NCI-H2107 treated with DMSO at 0.1 percent for 48 hours (cell line): ENCODE results near the gene MYO1D.

Experiments
- DNase-seq: peaks from one replicate; lab custom pipeline; 2025; ENCODE audit not compliant: unreplicated experiment; lab: John Stamatoyannopoulos, UW

The MYO1D gene

DNA sequence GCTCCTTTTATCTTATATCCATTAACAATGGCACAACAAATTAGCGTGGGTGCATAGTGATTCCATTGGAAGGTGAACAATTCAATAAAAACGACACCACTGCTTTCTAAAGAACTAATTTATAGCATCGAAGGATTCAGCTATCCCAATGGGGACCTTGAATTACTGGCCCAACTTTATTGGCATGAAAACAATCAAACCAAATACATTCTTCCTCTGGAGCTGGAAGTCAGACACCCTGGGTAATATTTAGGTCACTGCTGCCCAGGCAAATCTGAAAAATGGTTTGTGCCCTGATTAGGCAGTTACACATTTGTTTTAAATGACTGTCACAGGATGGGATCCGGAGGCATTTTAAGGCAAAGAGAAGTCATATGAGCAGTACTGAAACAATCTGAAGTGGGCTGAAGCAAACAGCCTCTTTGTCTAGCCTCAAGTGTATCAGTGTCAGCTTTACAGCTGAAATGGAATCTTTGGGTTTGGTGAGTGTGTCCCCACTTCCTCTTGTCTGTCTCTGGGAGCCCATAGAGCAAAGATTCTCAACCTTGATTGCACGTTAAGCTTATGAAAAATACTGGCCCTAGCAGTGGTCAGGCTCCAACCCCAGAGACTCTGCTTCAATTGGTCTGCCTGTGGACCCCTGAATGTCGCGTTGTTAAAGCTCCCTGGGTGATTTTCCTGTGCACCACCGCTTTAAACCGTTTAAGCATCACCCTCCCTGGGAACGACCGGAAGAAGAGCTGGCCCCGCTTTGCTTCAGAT lies 359.8 kb downstream of the MYO1D start:
- peak; percentile 44 for DNase-seq

DNA sequence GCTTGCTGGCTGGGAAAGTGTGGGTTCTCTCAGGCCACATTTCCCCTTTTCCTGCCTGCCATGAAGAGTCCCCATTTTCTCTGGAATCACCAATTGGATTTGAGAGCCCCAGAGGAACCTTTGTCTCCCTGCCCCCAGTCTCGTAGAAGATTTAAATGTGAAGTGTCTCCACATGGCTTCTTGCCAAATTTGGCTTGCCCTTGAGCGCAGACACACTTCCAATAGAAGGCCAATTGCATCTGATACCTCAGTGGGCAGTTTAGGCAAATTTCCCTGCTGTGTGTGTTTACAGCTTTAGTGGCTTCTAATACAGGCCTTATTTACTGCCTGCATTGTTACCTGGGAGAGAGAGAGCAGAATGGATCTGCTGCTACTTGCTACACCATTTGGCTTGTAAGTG lies 360.5 kb downstream of the MYO1D start:
- peak; percentile 75 for DNase-seq

DNA sequence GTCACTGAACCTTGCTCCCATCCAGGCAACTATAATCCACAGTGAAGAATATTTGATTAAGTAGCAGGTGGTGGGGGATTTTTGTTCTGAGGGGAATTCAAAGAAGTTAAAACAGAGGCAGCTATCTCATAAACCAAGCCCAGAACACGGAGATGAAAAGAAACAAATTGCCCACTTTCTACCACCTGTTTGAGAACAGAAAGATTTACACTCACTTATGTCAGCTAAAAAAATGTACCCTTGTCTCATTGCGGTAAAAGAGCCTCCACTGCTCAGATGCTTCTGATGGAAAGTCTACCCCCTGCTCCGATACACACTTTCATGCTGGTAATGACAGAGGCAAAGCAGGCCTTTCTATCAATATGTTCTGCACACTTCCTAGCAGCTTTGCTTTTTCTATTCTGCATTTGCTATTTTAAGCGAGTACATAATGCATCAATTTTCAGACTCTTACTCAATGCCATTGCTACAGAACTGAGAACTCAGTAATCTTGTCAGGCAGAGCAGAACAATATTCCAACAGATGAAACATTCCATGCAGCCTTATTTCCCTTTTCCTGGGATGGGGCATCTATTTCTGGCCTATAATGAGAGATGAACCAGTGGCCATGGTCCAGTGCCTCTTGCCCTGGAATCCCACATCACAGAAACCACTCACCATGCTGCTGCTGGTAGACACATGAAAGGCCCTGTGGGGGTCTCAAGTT lies 361.1 kb downstream of the MYO1D start:
- no peak for DNase-seq

GRCh38 chr17:32514606-32515005 lies 362.3 kb downstream of the MYO1D start:
- no peak for DNase-seq

DNA sequence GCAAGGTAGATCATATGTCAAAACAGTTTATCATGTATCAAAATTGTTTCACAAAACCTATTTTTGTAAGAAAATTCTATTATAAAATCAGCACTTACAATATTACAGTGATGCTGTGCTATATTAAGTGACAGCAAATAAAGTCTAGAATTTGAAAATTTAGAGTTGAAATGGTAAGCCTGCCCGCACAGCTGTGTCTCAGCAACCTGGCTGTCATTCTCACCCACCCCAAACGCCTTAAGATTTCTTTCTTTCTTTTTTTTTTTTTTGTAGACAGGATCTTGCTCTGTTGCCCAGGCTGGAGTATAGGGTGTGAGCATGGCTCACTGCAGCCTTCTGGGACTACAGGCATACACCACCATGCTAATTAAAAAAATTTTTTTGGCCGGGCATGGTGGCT lies 363.3 kb downstream of the MYO1D start:
- no peak for DNase-seq

- no peak for DNase-seq
Observed at GRCh38 chr17:32512328-32512727, 364.6 kb downstream of the MYO1D start.

DNA sequence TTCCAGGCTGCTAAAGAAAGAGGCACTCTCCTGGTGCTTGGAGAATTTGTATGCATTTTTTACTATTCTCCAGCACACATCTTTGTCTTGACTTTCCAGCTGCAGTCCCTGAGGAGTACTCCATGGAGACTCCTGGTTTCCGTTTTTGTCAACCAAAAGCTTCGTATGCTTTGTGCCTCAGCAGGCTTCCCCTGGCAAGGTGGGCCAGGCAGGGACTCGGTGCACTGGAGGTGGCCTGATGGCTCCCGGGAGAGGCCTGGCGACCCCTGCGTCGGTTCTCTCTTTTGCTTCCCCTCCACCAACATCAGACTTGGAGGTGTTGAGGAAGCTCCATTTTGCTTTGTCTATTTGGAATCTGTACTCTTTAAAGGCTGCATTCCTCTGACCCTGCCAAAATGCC lies 366.5 kb downstream of the MYO1D start:
- DNase-seq, result no peak

- DNase-seq, result no peak
Observed at GRCh38 chr17:32508926-32509325, 368.0 kb downstream of the MYO1D start.

DNA sequence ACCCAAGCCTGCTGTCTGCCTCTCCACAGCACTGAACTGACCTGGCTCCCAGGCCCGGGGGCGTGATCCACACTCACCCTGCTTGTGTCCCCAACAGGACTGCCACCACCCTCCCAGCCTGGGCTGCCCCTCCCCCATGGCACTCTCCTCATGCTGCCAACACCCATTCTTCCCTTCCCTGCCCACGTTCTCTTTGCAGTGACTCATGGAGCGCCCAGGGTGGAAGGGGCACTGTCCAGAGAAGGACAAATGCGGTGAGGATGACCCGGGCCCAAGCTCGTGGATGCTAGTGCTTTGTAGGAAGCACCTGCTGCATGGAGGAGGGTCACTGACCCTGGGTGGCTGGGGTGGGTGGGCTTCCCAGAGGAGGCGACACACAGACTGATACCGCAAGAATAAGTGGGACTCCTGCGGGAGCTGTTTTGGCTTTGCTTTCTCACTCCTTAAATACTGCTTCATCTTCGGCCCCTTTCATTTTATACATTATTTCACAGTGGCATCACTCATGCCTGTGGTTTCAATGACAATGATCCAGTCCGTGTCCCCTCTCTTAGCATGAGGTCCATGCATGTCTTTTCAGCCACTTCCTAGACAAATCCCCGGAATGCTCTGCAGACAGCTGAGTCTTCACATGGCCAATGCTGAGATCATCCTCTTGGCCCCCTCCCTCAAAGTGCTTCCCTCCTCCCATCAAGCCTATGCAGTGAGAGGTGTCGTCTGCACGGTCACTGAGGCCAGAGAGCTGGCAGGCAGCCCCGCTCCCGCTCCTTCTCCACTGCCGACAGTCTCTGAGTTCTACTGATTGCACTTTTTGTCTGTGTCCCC lies 372.5 kb downstream of the MYO1D start:
- DNase-seq, result no peak

- DNase-seq, result no peak
Observed at GRCh38 chr17:32503251-32504165, 373.4 kb downstream of the MYO1D start.

DNA sequence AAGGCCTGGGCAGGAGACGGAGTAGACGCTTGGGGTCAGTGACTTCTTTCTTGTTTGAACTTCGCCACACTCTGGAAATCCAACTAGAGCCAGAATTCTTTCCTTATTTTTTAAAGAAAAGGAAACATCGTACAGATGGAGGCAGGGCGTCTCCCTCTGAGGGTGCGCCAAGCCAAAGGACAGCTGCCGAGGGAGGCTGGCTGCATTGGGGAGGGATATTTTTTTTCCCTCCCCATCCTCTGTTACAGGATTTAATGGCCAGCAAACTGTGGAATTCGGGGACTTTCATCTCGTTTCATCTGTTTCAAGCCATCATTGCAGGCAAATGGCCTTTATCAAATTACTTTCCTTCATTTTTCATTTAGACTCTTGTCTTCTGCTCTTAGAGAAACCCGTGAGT lies 374.2 kb downstream of the MYO1D start:
- DNase-seq, result no peak

GRCh38 chr17:32502013-32502412 lies 374.9 kb downstream of the MYO1D start:
- no peak for DNase-seq

DNA sequence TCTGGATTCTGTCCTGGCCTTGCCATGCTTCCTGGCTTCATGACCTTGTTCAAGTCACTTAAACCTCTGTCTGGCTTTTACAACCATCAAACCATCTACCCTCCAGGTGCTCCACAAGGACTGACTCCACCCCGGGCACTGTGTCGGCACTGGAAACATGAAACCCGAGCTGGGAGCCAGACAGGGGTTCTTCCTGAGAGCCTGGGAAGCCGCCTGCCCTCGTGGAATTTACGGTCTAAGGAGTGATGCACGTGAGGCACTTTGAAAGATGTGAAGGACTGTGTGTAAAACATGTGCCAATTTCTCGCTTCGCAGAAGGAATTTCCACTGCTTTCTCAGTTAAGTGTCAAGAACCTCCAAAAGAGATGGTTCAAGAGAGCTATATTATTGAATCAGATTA lies 378.5 kb downstream of the MYO1D start:
- peak; percentile 83 for DNase-seq

DNA sequence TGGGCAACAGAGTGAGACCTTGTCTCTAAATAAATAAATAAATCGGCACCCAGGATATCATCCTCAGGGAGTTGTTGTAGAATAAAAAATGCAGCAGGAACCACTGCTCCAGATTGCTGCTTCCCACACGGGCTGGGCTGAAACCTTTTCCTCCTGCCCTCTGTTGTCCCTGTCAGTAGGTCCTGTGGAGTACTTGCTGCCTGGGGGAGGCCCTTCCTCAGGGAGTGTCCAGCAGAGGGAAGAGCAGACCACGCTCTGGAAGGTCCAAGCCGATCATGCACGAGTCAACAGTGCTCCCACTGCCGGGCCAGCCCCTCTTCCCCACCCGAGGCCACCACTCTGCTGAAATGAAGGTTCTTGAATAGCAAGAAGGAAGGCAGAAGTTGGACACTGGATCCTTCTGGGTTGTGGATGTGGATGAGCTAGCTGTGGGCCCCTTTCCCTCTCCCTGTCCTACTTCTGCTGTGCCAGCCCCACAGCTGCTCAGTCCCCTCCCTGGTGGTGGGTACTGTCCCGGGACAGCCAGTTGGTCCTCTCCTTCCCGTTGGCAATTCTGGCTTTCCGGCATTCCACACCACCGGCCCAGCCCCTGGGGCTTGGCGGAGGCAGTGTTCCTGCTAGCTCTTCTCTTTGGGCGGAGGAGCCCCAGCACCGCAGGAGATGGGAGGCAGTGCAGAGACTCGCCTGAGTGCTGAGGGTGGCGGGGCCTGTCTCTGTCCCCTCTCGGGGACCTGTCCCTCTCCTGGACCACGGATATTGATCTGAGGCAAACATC lies 379.3 kb downstream of the MYO1D start:
- DNase-seq, result no peak

- DNase-seq, result no peak
Observed at GRCh38 chr17:32496395-32497073, 380.4 kb downstream of the MYO1D start.

DNA sequence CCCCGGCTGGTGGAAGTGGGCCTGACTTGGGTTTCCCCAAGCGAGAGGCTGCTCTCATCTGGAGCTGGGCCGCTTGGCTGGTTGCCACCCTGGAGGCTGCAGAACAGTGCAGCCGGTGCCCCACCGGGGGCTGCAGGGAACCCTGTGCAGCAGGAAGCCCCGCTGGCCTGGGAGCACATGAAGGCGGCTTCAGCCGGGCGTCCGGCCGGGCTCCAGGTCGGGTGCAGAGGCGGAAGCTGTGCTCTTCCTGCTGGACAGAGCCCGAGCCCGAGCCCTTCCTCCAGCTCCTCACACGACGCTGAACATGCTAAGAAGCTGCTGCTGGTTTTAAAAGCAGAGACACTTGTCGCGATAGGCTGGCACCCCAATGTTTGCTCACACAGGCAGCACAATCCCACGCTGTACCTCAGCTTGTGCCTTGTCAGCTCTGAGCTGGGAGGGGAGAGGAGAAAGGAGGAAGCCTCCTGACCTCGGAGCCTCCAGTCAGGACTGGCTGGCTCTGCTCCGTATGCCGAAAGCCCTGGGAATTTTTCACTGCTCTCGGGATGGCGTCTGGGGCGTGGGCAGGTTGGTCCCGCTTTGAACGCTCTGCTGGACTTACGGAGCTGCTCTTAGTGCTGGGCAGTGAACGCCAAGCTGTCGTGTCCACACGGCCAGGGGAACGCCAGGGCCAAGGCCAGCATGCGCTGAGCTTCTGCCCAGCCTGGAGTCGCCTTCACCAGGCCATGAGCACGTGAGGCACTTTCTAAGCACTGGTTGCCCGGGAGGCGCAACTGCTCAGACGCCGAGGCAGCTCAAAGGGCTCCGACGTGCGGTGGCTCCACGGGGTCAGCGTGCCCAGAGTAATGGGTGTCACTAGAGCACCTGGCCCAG lies 381.3 kb downstream of the MYO1D start:
- DNase-seq, result no peak

- DNase-seq, result peak; percentile 69
Observed at GRCh38 chr17:32494621-32495358, 382.1 kb downstream of the MYO1D start.
